Vagina (tissue), 2 donors: ENCODE results near the gene ABL1.

Experiments used
- POLR2A ChIP-seq, 2 donors: fragments of 450-650 bp; IDR thresholded peaks; one replicate each; pipeline ENCODE4 v1.6.1; 2017; ENCODE audit warnings: antibody characterized with exemption in 2 of 2, mild to moderate bottlenecking in 2 of 2, moderate library complexity in 2 of 2
- TF ChIP-seq, protein P1 (sequence below), 3 experiments: fragments of 450-650 bp in 2 of 3; fragments of 200-600 bp in 1 of 3; sonication (generic) in 1 of 3; IDR thresholded peaks; one replicate each; pipeline ENCODE4 v1.5.1; 2017 to 2019; ENCODE audit warnings: antibody characterized with exemption in 3 of 3, mild to moderate bottlenecking in 2 of 3, moderate library complexity in 2 of 3

DNA sequence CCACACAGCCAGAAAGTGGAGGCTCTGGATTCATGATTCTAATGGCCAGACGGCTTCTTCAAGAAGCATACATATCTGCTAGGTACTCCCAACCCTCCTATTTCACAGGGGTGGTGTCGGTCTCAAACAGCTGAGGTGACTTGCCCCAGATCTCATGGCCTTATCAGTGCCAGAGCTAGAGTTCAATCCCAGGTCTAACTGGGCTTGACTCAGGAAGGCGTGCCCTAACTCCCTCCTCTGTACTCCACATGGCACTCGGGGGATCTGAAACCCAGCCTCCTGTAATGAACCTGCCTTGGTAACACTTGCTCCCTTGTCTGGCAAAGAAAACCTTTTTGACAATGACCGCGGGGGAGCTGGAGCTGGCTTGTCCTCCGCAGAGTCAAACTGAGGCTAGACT is 59.5 kb downstream of the ABL1 start:
- TF ChIP-seq, protein P1, sequence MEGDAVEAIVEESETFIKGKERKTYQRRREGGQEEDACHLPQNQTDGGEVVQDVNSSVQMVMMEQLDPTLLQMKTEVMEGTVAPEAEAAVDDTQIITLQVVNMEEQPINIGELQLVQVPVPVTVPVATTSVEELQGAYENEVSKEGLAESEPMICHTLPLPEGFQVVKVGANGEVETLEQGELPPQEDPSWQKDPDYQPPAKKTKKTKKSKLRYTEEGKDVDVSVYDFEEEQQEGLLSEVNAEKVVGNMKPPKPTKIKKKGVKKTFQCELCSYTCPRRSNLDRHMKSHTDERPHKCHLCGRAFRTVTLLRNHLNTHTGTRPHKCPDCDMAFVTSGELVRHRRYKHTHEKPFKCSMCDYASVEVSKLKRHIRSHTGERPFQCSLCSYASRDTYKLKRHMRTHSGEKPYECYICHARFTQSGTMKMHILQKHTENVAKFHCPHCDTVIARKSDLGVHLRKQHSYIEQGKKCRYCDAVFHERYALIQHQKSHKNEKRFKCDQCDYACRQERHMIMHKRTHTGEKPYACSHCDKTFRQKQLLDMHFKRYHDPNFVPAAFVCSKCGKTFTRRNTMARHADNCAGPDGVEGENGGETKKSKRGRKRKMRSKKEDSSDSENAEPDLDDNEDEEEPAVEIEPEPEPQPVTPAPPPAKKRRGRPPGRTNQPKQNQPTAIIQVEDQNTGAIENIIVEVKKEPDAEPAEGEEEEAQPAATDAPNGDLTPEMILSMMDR (IDR thresholded peaks at IDR 0.05), result no peak
- no peak for TF ChIP-seq POLR2A (IDR thresholded peaks at IDR 0.05)
